ENCODE data around the gene LMF1. TPM values are rescaled to one million over a fixed set of nuclear protein-coding genes. Genes with fewer than 3 reads are reported as not detected.

The LMF1 gene
- total and polyA plus RNA-seq, 3 donors from 2014 or later, result 12.5 to 83.4 (median 66.6) TPM

- no peak for TF ChIP-seq CTCF (IDR thresholded peaks at IDR 0.05)
- no peak for TF ChIP-seq POLR2A (IDR thresholded peaks at IDR 0.05)
- peaks cover 17% of the 10 kb centered on the region for H3K4me1 ChIP-seq
- no peaks in the 10 kb centered on the region for H3K36me3 ChIP-seq (ENCODE audit: low read depth, missing control alignments)
- intact Hi-C loops (cut with DNase I; ENCODE audit: low total_unique reads), result no loop called here
- H3K27ac ChIP-seq, result no peak overlapping the region
- no peak for DNase-seq
- no peaks in the 10 kb centered on the region for H3K9me3 ChIP-seq
- H3K4me3 ChIP-seq, result no peak overlapping the region
- H3K27me3 ChIP-seq, result no peaks in the 10 kb centered on the region
- WGBS, 2 donors, result 94% methylated on average over 8 of the region's 8 CpGs
Measured at GRCh38 chr16:977896-978295, 7.1 kb upstream of the LMF1 start.

DNA sequence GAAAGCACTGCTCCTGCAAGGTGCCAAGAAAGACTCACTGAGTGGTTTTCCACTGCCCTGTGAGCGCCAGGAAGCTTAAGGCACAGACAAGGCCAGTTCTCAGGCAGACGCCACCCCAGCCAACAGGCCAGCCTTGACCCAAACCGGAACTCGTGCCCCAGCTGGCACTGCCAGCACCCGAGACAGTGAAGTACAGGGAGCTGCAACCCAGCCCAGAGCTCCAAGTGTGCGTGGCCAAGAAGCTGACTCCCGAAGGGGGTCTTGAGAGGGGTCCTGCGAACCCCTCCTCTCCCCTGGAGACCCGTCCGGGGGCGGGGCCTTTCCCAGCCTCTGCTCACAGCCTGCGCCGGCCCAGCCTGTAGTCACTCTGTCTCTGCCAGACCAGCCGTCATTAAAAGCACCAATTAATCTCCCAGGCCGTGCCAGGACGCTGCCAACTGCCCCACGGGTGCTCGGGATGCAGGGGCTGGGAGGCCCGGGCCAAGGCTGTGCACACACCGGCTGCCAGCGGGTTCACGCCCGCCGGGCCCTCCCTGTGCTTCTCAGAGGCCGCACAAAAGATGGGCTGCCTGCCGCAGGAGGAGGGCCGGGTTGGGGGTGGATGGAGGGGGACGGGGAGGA, 6.4 kb upstream of the LMF1 start:
- peaks cover 17% of the 10 kb centered on the region for H3K4me1 ChIP-seq
- no peaks in the 10 kb centered on the region for H3K27me3 ChIP-seq
- H3K4me3 ChIP-seq, result no peak overlapping the region
- no peaks in the 10 kb centered on the region for H3K9me3 ChIP-seq
- peak overlapping the region in 1 of 2 donors; percentile 2 for H3K27ac ChIP-seq
- intact Hi-C loops (cut with DNase I; ENCODE audit: low total_unique reads), result no loop called here
- DNase-seq, result peak; percentile 77
- 35 to 43% methylated on average over 13 to 23 of the region's 28 CpGs for WGBS, 2 donors
- TF ChIP-seq POLR2A (IDR thresholded peaks at IDR 0.05) (no peak), CTCF (IDR thresholded peaks at IDR 0.05) (no peak)
- H3K36me3 ChIP-seq (ENCODE audit: low read depth, missing control alignments), result no peaks in the 10 kb centered on the region

- WGBS, 2 donors, result 79 to 82% methylated on average over 24 of the region's 24 CpGs
- Histone ChIP-seq H3K4me1 (peaks cover 18% of the 10 kb centered on the region), H3K4me3 (no peak overlapping the region), H3K36me3 (ENCODE audit: low read depth, missing control alignments) (no peaks in the 10 kb centered on the region), H3K9me3 (no peaks in the 10 kb centered on the region), H3K27me3 (no peaks in the 10 kb centered on the region), H3K27ac (peak overlapping the region in 1 of 2 donors; percentile 50)
- intact Hi-C loops (cut with DNase I; ENCODE audit: low total_unique reads), result no loop called here
- no peak for DNase-seq
- no peak for TF ChIP-seq CTCF (IDR thresholded peaks at IDR 0.05)
- no peak for TF ChIP-seq POLR2A (IDR thresholded peaks at IDR 0.05)
Measured at GRCh38 chr16:976389-976931, 5.7 kb upstream of the LMF1 start.

DNA sequence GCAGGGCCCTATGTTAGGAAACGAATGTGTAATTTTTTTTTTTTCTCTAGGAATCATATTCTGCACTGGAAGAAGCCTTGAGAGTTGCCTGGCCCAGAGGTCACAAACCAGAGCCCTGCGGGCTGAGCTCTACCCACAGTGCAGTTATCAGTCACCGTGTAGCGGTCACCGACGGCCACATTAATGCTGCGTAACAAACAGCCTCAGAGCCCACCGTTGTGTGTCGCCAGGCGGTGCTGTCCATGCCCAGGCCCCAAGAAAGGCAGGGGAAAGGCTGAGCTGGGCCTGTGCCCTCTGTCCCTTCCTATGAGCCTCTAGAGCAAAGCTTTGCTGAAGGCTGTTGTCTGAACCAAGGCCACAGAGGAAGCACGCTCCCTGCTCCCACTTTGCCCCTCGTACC, 4.5 kb upstream of the LMF1 start:
- no peak for TF ChIP-seq POLR2A (IDR thresholded peaks at IDR 0.05)
- TF ChIP-seq CTCF (IDR thresholded peaks at IDR 0.05), result no peak
- H3K9me3 ChIP-seq, result no peaks in the 10 kb centered on the region
- no peak overlapping the region for H3K4me3 ChIP-seq
- peaks cover 21% of the 10 kb centered on the region for H3K4me1 ChIP-seq
- no peaks in the 10 kb centered on the region for H3K36me3 ChIP-seq (ENCODE audit: low read depth, missing control alignments)
- no peak for DNase-seq
- intact Hi-C loops (cut with DNase I; ENCODE audit: low total_unique reads), result no loop called here
- WGBS, 2 donors, result 89 to 93% methylated on average over 10 to 12 of the region's 12 CpGs
- H3K27me3 ChIP-seq, result no peaks in the 10 kb centered on the region
- H3K27ac ChIP-seq, result no peak overlapping the region
